DOHH2 (cell line): ENCODE results near the gene RPS6KA3.

Source experiments
- EZH2phosphoT487 ChIP-seq: fragments of 200-600 bp; sonication (generic); IDR thresholded peaks from 2 replicates; pipeline ENCODE4 v1.6.1; 2017; ENCODE audit warnings: borderline replicate concordance, mild to moderate bottlenecking, antibody characterized with exemption, low read length, moderate library complexity, mixed read lengths
- TF ChIP-seq, protein P1 (sequence below): fragments of 200-600 bp; sonication (generic); IDR thresholded peaks from one replicate; pipeline ENCODE4 v1.5.1; 2014; ENCODE audit warnings: antibody characterized with exemption, mild to moderate bottlenecking, low read depth, low read length; ENCODE audit not compliant: poor library complexity, severe bottlenecking

DNA sequence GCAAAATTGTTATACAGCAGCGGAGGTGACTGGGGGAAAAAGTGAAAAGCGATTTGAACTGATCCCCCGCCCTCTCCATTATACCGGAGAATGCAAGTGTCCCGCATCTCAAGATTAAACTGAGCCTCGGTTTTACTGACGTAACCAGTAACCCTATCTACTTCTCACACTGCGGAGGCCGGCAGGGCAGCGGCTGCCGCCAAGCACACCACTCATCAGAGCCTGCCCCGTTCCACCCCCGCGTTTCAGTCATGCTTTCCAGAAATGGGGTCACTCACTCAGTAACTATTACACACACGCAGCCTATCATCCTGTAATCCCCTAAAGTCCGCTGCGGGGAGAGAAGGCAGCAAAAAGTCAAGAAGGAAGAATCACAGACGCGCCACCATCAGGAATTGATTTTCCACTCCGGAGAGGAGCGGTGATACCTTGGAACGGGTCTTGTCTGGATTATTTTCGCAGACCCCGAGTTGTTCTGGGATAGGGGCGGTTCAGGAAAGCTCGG, 1.4 kb downstream of the RPS6KA3 start:
- no peak for TF ChIP-seq EZH2phosphoT487
- TF ChIP-seq, protein P1, sequence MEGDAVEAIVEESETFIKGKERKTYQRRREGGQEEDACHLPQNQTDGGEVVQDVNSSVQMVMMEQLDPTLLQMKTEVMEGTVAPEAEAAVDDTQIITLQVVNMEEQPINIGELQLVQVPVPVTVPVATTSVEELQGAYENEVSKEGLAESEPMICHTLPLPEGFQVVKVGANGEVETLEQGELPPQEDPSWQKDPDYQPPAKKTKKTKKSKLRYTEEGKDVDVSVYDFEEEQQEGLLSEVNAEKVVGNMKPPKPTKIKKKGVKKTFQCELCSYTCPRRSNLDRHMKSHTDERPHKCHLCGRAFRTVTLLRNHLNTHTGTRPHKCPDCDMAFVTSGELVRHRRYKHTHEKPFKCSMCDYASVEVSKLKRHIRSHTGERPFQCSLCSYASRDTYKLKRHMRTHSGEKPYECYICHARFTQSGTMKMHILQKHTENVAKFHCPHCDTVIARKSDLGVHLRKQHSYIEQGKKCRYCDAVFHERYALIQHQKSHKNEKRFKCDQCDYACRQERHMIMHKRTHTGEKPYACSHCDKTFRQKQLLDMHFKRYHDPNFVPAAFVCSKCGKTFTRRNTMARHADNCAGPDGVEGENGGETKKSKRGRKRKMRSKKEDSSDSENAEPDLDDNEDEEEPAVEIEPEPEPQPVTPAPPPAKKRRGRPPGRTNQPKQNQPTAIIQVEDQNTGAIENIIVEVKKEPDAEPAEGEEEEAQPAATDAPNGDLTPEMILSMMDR: no peak
